GM12878 (cell line): ENCODE data around the gene YPEL4. TPM values are rescaled to one million over a fixed set of nuclear protein-coding genes. Genes with fewer than 3 reads are reported as not detected.

ENCODE experiments used
- ATAC-seq: fragments of 200-7000 bp; cut with Tn5 transposase; 3 replicates; pipeline ENCODE4 v1.9.1; 2020; ENCODE audit warnings: mild to moderate bottlenecking, moderate library complexity
- BruUV-seq: library from RNA; stranded (reverse); fragments of 400-500 nt; replicated peaks from 2 replicates; lab custom pipeline; 2021; lab: Mats Ljungman, UMichigan
- CTCF ChIA-PET: fragments of 300-600 bp; sonication (Branson Sonifier 250); formaldehyde crosslinking; extraction: SDS; loops from one replicate; lab custom pipeline; 2021; ENCODE audit warnings: inconsistent platforms; lab: Yijun Ruan, JAX
- POLR2A ChIA-PET: fragments of 350-600 bp; formaldehyde crosslinking; extraction: SDS; loops from one replicate; lab custom pipeline; 2021; ENCODE audit warnings: inconsistent platforms; lab: Charles Lee
- RAD21 ChIA-PET: fragments of 300-600 bp; sonication (Branson Sonifier 250); formaldehyde crosslinking; loops from one replicate; lab custom pipeline; 2023; ENCODE audit warnings: antibody characterized with exemption; ENCODE audit not compliant: unreplicated experiment; lab: Charles Lee
- SMC1A ChIA-PET: fragments of 300-600 bp; sonication (Branson Sonifier 250); formaldehyde crosslinking; loops from one replicate; lab custom pipeline; 2023; ENCODE audit not compliant: unreplicated experiment, uncharacterized antibody; lab: Charles Lee
- DNase-seq: peaks from one replicate; pipeline ENCODE4 v3.0.0-alpha.2; 2011; ENCODE audit warnings: low read depth, low spot score
- FAIRE-seq: peaks from 3 replicates; lab custom pipeline; 2011; peaks lifted over from hg19 to GRCh38; lab: Jason Lieb, UNC
- H2AFZ ChIP-seq: 2 replicates; pipeline ENCODE4 v1.6.0; 2011; ENCODE audit warnings: low read depth, low read length, control low read depth; ENCODE audit not compliant: control insufficient read depth
- H3K27ac ChIP-seq: 2 replicates; pipeline ENCODE4 v1.5.1; 2011; ENCODE audit warnings: control low read depth; ENCODE audit not compliant: control insufficient read depth, insufficient read depth
- H3K27me3 ChIP-seq, 2 experiments: replicated peaks in 1 of 2; 2 replicates each; pipeline versions ENCODE4 v1.6.0 to v1.6.1; 2011; ENCODE audit warnings: low read length in 1 of 2; ENCODE audit not compliant: control insufficient read depth in 2 of 2, insufficient read depth in 2 of 2
- H3K36me3 ChIP-seq, 2 experiments: 2 replicates each; pipeline ENCODE4 v1.5.1; 2011; ENCODE audit warnings: low read length in 1 of 2; ENCODE audit not compliant: control insufficient read depth in 2 of 2, insufficient read depth in 2 of 2
- H3K4me1 ChIP-seq: 2 replicates; pipeline ENCODE4 v1.6.1; 2011; ENCODE audit warnings: mild to moderate bottlenecking, low read length, moderate library complexity, mixed read lengths; ENCODE audit not compliant: control insufficient read depth, insufficient read depth
- H3K4me2 ChIP-seq: 2 replicates; pipeline ENCODE4 v1.6.0; 2011; ENCODE audit warnings: control low read depth; ENCODE audit not compliant: control insufficient read depth, insufficient read depth
- H3K4me3 ChIP-seq: fragments of 200-600 bp; sonication (generic); 2 replicates; pipeline ENCODE4 v1.5.1; 2016
- H3K79me2 ChIP-seq: 2 replicates; pipeline ENCODE4 v1.6.0; 2011; ENCODE audit warnings: low read length; ENCODE audit not compliant: control insufficient read depth, insufficient read depth
- H3K9ac ChIP-seq: 2 replicates; pipeline ENCODE4 v1.8.0; 2011; ENCODE audit warnings: low read length, control low read depth, mixed read lengths; ENCODE audit not compliant: control insufficient read depth, insufficient read depth
- H3K9me3 ChIP-seq: replicated peaks from 3 replicates; pipeline ENCODE4 v1.5.1; 2011; ENCODE audit warnings: mild to moderate bottlenecking, low read length; ENCODE audit not compliant: control insufficient read depth, insufficient read depth
- H4K20me1 ChIP-seq: 2 replicates; pipeline ENCODE4 v1.6.0; 2011; ENCODE audit not compliant: control insufficient read depth, insufficient read depth
- MEF2B ChIP-seq: fragments of 450-650 bp; IDR thresholded peaks from 2 replicates; pipeline ENCODE4 v1.6.1; 2018; ENCODE audit warnings: mild to moderate bottlenecking, moderate library complexity; ENCODE audit not compliant: partially characterized antibody, poor library complexity, severe bottlenecking
- NRF1 ChIP-seq: conservative IDR thresholded peaks from 2 replicates; pipeline ENCODE4 v1.6.1; 2011; ENCODE audit warnings: mild to moderate bottlenecking, low read depth, low read length, improper control_type of control experiment
- PBX3 ChIP-seq: IDR thresholded peaks from 2 replicates; pipeline ENCODE4 v1.6.1; 2011; ENCODE audit warnings: mild to moderate bottlenecking, low read depth, low read length, moderate library complexity; ENCODE audit not compliant: insufficient replicate concordance
- in situ Hi-C: fragments of 300-500 bp; cut with MboI; formaldehyde crosslinking; loops from 9 replicates; pipeline ENCODE4 v1.14.3; 2018; ENCODE audit warnings: mixed read lengths
- intact Hi-C: fragments of 100-400 bp; cut with micrococcal nuclease; formaldehyde crosslinking; loops from one replicate; pipeline ENCODE4 v1.14.2; 2022; ENCODE audit not compliant: unreplicated experiment
- polyA plus RNA-seq, 11 experiments: library from polyadenylated mRNA; depleted of rRNA in 4 of 11; unstranded in 6 of 11; stranded (reverse) in 5 of 11; fragments of >200 nt; fragmentation: Nextera tagmentation in 4 of 11; fragmentation: Illumina TruSeq in 1 of 11; extraction: Ambion mirVana in 4 of 11; extraction: Trizol in 1 of 11; gene quantifications; 1 replicate in 1 of 11; 2 replicates in 10 of 11; pipeline versions ENCODE4 v1.2.1 to v1.2.3, GENCODE V29; 2011 to 2016; ENCODE audit warnings: inconsistent platforms in 2 of 11, missing spikeins in 2 of 11, low read depth in 1 of 11
- total RNA-seq, 4 experiments: library from RNA; depleted of rRNA in 3 of 4; stranded (reverse); fragments of >200 nt in 3 of 4; fragmentation: Illumina TruSeq in 1 of 4; extraction: Trizol in 1 of 4; gene quantifications; 2 replicates each; pipeline versions ENCODE4 v1.2.1 to v1.2.3, GENCODE V29; 2013 to 2021
- TF ChIP-seq, protein P1 (sequence below): fragments of 450-650 bp; formaldehyde crosslinking; IDR thresholded peaks from 2 replicates; pipeline ENCODE4 v1.5.0; 2022; ENCODE audit warnings: mild to moderate bottlenecking, missing genetic modification characterization

Gene YPEL4
- total and polyA plus RNA-seq, 10 of the 15 experiments (the other 5 are each of a cell fraction or from before 2014, with no cell fraction given): 0.07 to 0.50 (median 0.13) TPM; not detected in 5

DNA sequence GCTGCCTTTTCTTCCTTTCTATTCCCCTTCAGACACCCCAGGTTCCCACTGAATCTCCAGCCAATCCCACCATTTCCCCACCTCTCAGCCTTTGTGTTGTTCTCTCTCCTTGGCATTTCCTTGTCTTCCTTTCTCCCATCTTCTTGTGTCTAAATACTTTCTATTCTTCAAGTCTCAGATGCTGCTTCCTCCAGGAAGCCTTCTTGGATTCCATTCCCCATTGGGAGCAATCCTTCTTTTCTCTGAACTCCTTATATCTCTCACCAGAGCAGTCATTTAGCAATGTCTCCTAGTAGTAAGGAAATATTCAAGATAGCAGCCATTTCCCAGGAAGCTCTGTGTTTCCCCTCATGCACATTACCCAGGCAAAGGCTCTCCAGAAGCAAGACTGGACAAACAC is 15.4 kb downstream of the YPEL4 start:
- in situ Hi-C loops (no loop called here), intact Hi-C loops (no loop called here)
- DNase-seq (no peak), ATAC-seq (no peak), FAIRE-seq (no peak)
- ChIA-PET POLR2A (interaction anchor here (1.4 kb wide), 1 partner anchor 10 kb away, joined by 3 read pairs; no protein-coding TSS in a partner anchor), CTCF (interaction anchor here (1.0 to 1.3 kb wide), 3 partner anchors 10 to 66 kb away, joined by 3 to 9 read pairs (median 3); no protein-coding TSS in a partner anchor), SMC1A (interaction anchor here (1.1 kb wide), 1 partner anchor 64 kb away, joined by 3 read pairs; no protein-coding TSS in a partner anchor), RAD21 (interaction anchor here (0.5 to 0.7 kb wide), 2 partner anchors 10 to 62 kb away, joined by 3 to 4 read pairs; no protein-coding TSS in a partner anchor)
- Histone ChIP-seq H3K79me2 (no peaks in the 10 kb centered on the region), H3K4me2 (no peak overlapping the region), H3K36me3 (no peaks in the 10 kb centered on the region), H3K27me3 (no peaks in the 10 kb centered on the region; a peak in 2 of 4 replicates), H3K9me3 (no peaks in the 10 kb centered on the region), H3K27ac (no peak overlapping the region), H3K4me3 (no peak overlapping the region), H4K20me1 (no peaks in the 10 kb centered on the region), H3K4me1 (0 out of 2 replicates have a peak, but pooled peaks cover 7% of the 10 kb centered on the region), H2AFZ (no peak overlapping the region), H3K9ac (no peak overlapping the region)
- TF ChIP-seq MEF2B (no peak), PBX3 (no peak), NRF1 (no peak)
- TF ChIP-seq, protein P1, sequence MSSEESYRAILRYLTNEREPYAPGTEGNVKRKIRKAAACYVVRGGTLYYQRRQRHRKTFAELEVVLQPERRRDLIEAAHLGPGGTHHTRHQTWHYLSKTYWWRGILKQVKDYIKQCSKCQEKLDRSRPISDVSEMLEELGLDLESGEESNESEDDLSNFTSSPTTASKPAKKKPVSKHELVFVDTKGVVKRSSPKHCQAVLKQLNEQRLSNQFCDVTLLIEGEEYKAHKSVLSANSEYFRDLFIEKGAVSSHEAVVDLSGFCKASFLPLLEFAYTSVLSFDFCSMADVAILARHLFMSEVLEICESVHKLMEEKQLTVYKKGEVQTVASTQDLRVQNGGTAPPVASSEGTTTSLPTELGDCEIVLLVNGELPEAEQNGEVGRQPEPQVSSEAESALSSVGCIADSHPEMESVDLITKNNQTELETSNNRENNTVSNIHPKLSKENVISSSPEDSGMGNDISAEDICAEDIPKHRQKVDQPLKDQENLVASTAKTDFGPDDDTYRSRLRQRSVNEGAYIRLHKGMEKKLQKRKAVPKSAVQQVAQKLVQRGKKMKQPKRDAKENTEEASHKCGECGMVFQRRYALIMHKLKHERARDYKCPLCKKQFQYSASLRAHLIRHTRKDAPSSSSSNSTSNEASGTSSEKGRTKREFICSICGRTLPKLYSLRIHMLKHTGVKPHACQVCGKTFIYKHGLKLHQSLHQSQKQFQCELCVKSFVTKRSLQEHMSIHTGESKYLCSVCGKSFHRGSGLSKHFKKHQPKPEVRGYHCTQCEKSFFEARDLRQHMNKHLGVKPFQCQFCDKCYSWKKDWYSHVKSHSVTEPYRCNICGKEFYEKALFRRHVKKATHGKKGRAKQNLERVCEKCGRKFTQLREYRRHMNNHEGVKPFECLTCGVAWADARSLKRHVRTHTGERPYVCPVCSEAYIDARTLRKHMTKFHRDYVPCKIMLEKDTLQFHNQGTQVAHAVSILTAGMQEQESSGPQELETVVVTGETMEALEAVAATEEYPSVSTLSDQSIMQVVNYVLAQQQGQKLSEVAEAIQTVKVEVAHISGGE (CRISPR knock-in tag): no peak
- no TSS peak for BruUV-seq
